CD14-positive monocyte (primary cell): ENCODE results near the gene CREB5. TPM values are rescaled to one million over a fixed set of nuclear protein-coding genes. Genes with fewer than 3 reads are reported as not detected.
A peak's percentile ranks its signal among the peaks of the same experiment; 100 is the strongest.
"Not testable (repeated sequence)": the region's sequence is repeated elsewhere in the genome, so short reads cannot be mapped to it uniquely, and the experiment has no call there.

Experiments used
- DNase-seq, 3 donors: peaks; one replicate each; pipeline ENCODE4 v3.0.0-alpha.2; 2011 to 2022
- H2AFZ ChIP-seq: 2 replicates; pipeline ENCODE4 v1.6.0; 2012; ENCODE audit warnings: mild to moderate bottlenecking, low read depth, low read length, inconsistent platforms; ENCODE audit not compliant: insufficient read depth, poor library complexity, severe bottlenecking
- H3K27ac ChIP-seq, 2 donors: 1 replicate in 1 of 2; 2 replicates in 1 of 2; pipeline ENCODE4 v1.5.1; 2012 to 2013; ENCODE audit warnings: low read length in 2 of 2, control low read depth in 1 of 2, inconsistent platforms in 1 of 2, low read depth in 1 of 2, mild to moderate bottlenecking in 1 of 2
- H3K27me3 ChIP-seq, 2 donors: one replicate each; pipeline versions ENCODE4 v1.6.0 to v1.6.1; 2011 to 2013; ENCODE audit warnings: low read length in 2 of 2; ENCODE audit not compliant: control insufficient read depth in 2 of 2, insufficient read depth in 2 of 2
- H3K36me3 ChIP-seq, 2 donors: replicated peaks in 1 of 2; 1 replicate in 1 of 2; 2 replicates in 1 of 2; pipeline versions ENCODE4 v1.5.1 to v1.6.1; 2012 to 2013; ENCODE audit warnings: low read length in 2 of 2, control low read depth in 1 of 2, inconsistent platforms in 1 of 2, mild to moderate bottlenecking in 1 of 2; ENCODE audit not compliant: insufficient read depth in 2 of 2, control insufficient read depth in 1 of 2
- H3K4me1 ChIP-seq, 2 donors: 1 replicate in 1 of 2; 2 replicates in 1 of 2; pipeline versions ENCODE4 v1.5.1 to v1.6.1; 2012 to 2013; ENCODE audit warnings: low read length in 2 of 2, control low read depth in 1 of 2, inconsistent platforms in 1 of 2, mild to moderate bottlenecking in 1 of 2, moderate library complexity in 1 of 2; ENCODE audit not compliant: insufficient read depth in 2 of 2, control insufficient read depth in 1 of 2
- H3K4me2 ChIP-seq: replicated peaks from 2 replicates; pipeline ENCODE3; 2012; ENCODE audit warnings: low read length, moderate library complexity, mild to moderate bottlenecking; ENCODE audit not compliant: poor library complexity, severe bottlenecking; ENCODE audit errors: extremely low read depth
- H3K4me3 ChIP-seq, 3 experiments: fragments of 200-600 bp in 1 of 3; sonication (generic) in 1 of 3; replicated peaks in 1 of 3; 1 replicate in 2 of 3; 2 replicates in 1 of 3; pipeline ENCODE4 v1.5.1; 2011 to 2013; ENCODE audit warnings: low read length in 3 of 3, mild to moderate bottlenecking in 3 of 3, control low read depth in 2 of 3, low read depth in 2 of 3, inconsistent platforms in 1 of 3, moderate library complexity in 1 of 3
- H3K79me2 ChIP-seq: 2 replicates; pipeline ENCODE4 v1.6.0; 2012; ENCODE audit warnings: mild to moderate bottlenecking, control low read depth, inconsistent platforms, low read length, moderate library complexity; ENCODE audit not compliant: insufficient read depth
- H3K9ac ChIP-seq: 2 replicates; pipeline ENCODE4 v1.6.0; 2017; ENCODE audit warnings: low read length, mild to moderate bottlenecking; ENCODE audit not compliant: insufficient read depth, poor library complexity, severe bottlenecking
- H3K9me3 ChIP-seq, 2 donors: replicated peaks in 1 of 2; 1 replicate in 1 of 2; 2 replicates in 1 of 2; pipeline versions ENCODE4 v1.5.1 to v1.6.1; 2012 to 2013; ENCODE audit warnings: low read length in 2 of 2, control low read depth in 1 of 2; ENCODE audit not compliant: control insufficient read depth in 1 of 2, insufficient read depth in 1 of 2
- H4K20me1 ChIP-seq: 2 replicates; pipeline ENCODE4 v1.6.0; 2012; ENCODE audit warnings: mild to moderate bottlenecking, low read length, control low read depth, moderate library complexity; ENCODE audit not compliant: insufficient read depth
- H3K27ac Mint-ChIP-seq, 7 donors: one replicate each; pipeline ENCODE4 v1.8.0; 2020; ENCODE audit warnings: mild to moderate bottlenecking in 7 of 7, mixed read lengths in 7 of 7, moderate library complexity in 6 of 7, inconsistent platforms in 2 of 7
- H3K27me3 Mint-ChIP-seq, 3 donors: one replicate each; pipeline ENCODE4 v1.8.0; 2021 to 2022; ENCODE audit warnings: low read depth in 3 of 3, mild to moderate bottlenecking in 3 of 3, mixed read lengths in 3 of 3, moderate library complexity in 3 of 3, inconsistent platforms in 1 of 3
- H3K36me3 Mint-ChIP-seq, 2 donors: one replicate each; pipeline ENCODE4 v1.8.0; 2020; ENCODE audit warnings: mixed read lengths in 2 of 2, inconsistent platforms in 1 of 2, mild to moderate bottlenecking in 1 of 2
- H3K4me1 Mint-ChIP-seq: one replicate; pipeline ENCODE4 v1.8.0; 2020; ENCODE audit warnings: mild to moderate bottlenecking, mixed read lengths
- H3K4me3 Mint-ChIP-seq, 2 donors: one replicate each; pipeline ENCODE4 v1.8.0; 2020; ENCODE audit warnings: mild to moderate bottlenecking in 2 of 2, mixed read lengths in 2 of 2, moderate library complexity in 1 of 2
- H3K9me3 Mint-ChIP-seq, 7 donors: one replicate each; pipeline ENCODE4 v1.8.0; 2020 to 2022; ENCODE audit warnings: mixed read lengths in 7 of 7, mild to moderate bottlenecking in 6 of 7, moderate library complexity in 6 of 7, inconsistent platforms in 2 of 7
- WGBS: methylation state at CpG from one replicate; pipeline ENCODE4 v1.1.5; 2013; ENCODE audit warnings: missing lambda C conversion rate; ENCODE audit not compliant: insufficient coverage; 5-methylcytosine and 5-hydroxymethylcytosine counted together
- intact Hi-C, 2 donors: fragments of 100-400 bp; cut with micrococcal nuclease; formaldehyde crosslinking; loops; one replicate each; pipeline versions ENCODE4 v1.15.0 to v1.15.1; 2023
- polyA plus RNA-seq, 3 donors: library from polyadenylated mRNA; depleted of rRNA in 1 of 3; unstranded in 2 of 3; stranded (reverse) in 1 of 3; fragments of 300-500 nt in 2 of 3; fragments of >200 nt in 1 of 3; fragmentation: Illumina TruSeq in 2 of 3; gene quantifications; 1 replicate in 2 of 3; 2 replicates in 1 of 3; pipeline ENCODE4 v1.2.3, GENCODE V29; 2012 to 2021
- TF ChIP-seq, protein P1 (sequence below): fragments of 200-600 bp; IDR thresholded peaks from one replicate; pipeline ENCODE4 v1.8.0; 2022; ENCODE audit warnings: antibody characterized with exemption, mild to moderate bottlenecking

The CREB5 gene
- polyA plus RNA-seq, 3 donors: 25.1 to 72.3 (median 44.2) TPM

DNA sequence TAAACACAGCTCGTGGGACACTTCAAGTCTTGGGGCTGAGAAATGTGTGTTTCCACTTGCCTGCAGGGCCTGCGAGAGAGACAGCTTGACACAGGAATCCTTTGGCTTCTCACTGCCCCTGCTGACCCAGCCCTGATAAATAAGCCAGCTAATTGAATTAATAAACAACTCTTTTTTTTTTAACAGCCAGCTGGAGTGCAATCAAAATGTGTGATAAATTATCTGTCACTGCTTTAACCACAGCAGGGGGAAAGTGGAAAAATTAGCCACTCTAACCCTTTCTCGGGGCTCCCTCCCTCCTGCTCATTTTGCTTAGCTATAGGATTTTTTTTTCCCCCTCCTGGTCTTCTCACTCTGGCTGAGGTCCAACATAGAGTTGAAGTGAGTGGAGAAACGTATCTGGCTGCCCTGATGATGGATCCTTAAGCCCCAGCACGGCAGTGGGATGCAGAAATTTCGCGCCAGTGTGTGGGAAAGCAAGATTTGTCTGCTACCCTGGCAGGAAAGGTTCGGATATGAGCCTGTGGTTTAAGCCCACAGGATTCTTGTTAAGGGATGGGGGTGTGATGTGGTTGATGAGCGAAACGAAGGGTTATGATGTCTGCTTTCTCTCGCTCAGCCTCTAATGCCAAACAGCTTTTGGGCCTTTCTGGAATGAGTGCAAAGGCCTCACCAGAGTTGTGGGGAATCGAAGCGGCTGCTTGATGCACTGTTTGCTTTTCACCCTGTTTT lies 372.0 kb downstream of the CREB5 start:
- whole genome bisulfite sequencing: 55% methylated on average over 9 of the region's 13 CpGs
- Mint-ChIP-seq H3K27ac (peak overlapping the region in 1 of 7 donors; percentile 71), H3K36me3 (peaks cover 34 to 51% of the 10 kb centered on the region in 2 donors), H3K9me3 (no peaks in the 10 kb centered on the region), H3K4me1 (peaks cover 70% of the 10 kb centered on the region), H3K27me3 (peaks cover 0 to 1% (median 0%) of the 10 kb centered on the region in 3 donors), H3K4me3 (no peak overlapping the region)
- no peak overlapping the region for H3K27ac ChIP-seq
- H2AFZ ChIP-seq: no peak overlapping the region
- DNase-seq: no peak
- peaks cover 42 to 60% of the 10 kb centered on the region in 2 donors for H3K4me1 ChIP-seq
- H3K4me2 ChIP-seq: no peak overlapping the region
- H3K4me3 ChIP-seq: no peak overlapping the region
- no peaks in the 10 kb centered on the region for H3K27me3 ChIP-seq
- TF ChIP-seq, protein P1, sequence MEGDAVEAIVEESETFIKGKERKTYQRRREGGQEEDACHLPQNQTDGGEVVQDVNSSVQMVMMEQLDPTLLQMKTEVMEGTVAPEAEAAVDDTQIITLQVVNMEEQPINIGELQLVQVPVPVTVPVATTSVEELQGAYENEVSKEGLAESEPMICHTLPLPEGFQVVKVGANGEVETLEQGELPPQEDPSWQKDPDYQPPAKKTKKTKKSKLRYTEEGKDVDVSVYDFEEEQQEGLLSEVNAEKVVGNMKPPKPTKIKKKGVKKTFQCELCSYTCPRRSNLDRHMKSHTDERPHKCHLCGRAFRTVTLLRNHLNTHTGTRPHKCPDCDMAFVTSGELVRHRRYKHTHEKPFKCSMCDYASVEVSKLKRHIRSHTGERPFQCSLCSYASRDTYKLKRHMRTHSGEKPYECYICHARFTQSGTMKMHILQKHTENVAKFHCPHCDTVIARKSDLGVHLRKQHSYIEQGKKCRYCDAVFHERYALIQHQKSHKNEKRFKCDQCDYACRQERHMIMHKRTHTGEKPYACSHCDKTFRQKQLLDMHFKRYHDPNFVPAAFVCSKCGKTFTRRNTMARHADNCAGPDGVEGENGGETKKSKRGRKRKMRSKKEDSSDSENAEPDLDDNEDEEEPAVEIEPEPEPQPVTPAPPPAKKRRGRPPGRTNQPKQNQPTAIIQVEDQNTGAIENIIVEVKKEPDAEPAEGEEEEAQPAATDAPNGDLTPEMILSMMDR: no peak
- intact Hi-C loops: no loop called here
- peaks cover 0 to 8% of the 10 kb centered on the region in 2 donors for H3K36me3 ChIP-seq
- H3K9me3 ChIP-seq: no peaks in the 10 kb centered on the region
- H3K79me2 ChIP-seq: no peaks in the 10 kb centered on the region
- H4K20me1 ChIP-seq: peaks cover 88% of the 10 kb centered on the region
- no peak overlapping the region for H3K9ac ChIP-seq

DNA sequence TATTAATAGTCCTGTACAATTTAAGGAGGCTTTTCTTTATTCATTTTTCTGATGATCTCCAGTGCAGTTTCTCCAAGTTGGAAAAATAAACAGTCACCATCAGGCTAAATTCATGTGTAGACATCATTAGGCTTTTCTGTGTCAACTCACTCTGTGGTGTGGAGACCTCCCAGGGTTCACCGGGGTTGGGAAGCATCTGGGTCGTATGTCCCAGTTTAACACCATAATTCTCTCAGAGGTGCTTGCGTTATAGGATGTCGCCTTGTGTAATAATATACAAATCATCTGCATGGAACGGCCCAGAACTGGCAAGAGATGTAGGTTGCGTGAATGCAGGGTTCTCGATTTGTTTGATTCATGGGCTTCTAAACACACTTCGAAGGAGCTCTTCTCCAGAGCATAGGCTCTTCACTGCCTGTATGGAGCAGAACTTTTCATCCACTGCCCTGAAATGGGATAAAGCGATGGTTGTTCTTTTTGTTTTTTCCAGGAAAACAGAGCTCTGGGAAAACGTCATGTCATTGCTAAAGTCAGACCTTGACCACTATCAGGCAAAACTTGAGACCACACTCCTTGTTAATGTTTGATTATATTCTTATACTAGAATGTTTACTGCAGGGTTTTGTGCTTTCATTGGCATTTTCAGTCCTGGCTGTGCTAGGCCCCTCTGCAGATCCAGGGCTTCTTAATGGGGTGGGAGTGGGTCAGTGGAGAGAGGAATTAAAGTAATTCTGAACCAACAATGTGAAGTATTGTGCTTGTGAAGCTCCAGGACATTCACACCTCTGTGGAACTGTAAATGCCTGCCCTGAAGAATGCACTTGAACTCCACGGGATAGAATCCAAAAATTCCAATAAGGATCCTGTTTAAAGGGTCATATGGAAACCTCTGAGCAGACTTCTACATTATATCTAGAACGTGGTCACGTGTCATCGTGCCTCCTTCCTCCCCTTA lies 373.0 kb downstream of the CREB5 start:
- H3K36me3 Mint-ChIP-seq: peaks cover 33 to 55% of the 10 kb centered on the region in 2 donors
- 85% methylated on average over 7 of the region's 14 CpGs for WGBS
- no peak overlapping the region for H3K4me3 Mint-ChIP-seq
- TF ChIP-seq, protein P1: no peak
- Histone ChIP-seq H3K27me3 (no peaks in the 10 kb centered on the region), H3K79me2 (no peaks in the 10 kb centered on the region), H3K27ac (no peak overlapping the region), H2AFZ (no peak overlapping the region), H4K20me1 (peaks cover 92% of the 10 kb centered on the region), H3K9ac (no peak overlapping the region), H3K9me3 (no peaks in the 10 kb centered on the region), H3K36me3 (peaks cover 0 to 8% of the 10 kb centered on the region in 2 donors), H3K4me3 (no peak overlapping the region), H3K4me1 (peaks cover 32 to 52% of the 10 kb centered on the region in 2 donors), H3K4me2 (no peak overlapping the region)
- intact Hi-C loops: no loop called here
- H3K27ac Mint-ChIP-seq: no peak overlapping the region
- no peaks in the 10 kb centered on the region for H3K9me3 Mint-ChIP-seq
- no peak for DNase-seq
- H3K4me1 Mint-ChIP-seq: peaks cover 60% of the 10 kb centered on the region
- peaks cover 0 to 1% (median 0%) of the 10 kb centered on the region in 3 donors for H3K27me3 Mint-ChIP-seq

DNA sequence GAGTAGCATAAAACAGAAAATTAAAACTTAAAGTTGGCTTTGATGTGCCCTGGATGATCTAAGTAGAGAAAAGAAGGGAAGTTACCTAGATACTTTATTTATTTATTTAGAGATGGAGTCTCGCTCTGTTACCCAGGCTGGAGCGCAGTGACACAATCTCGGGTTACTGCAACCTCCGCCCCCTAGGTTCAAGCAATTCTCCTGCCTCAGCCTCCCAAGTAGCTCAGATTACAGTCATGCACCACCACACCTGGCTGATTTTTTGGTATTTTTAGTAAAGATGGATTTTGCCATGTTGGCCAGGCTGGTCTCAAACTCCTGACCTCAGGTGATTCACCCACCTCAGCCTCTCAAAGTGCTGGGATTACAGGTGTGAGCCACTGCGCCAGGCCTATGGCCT lies 373.8 kb downstream of the CREB5 start:
- H4K20me1 ChIP-seq: peaks cover 97% of the 10 kb centered on the region
- H3K27me3 Mint-ChIP-seq, intact Hi-C loops, H3K9me3 ChIP-seq, H3K27ac Mint-ChIP-seq, H3K4me3 ChIP-seq, H3K27ac ChIP-seq, H3K4me2 ChIP-seq, H3K36me3 ChIP-seq, H3K9ac ChIP-seq, H3K9me3 Mint-ChIP-seq, H2AFZ ChIP-seq, H3K27me3 ChIP-seq, DNase-seq, H3K4me3 Mint-ChIP-seq, H3K79me2 ChIP-seq: not testable (repeated sequence)
- H3K4me1 ChIP-seq: peaks cover 26 to 44% of the 10 kb centered on the region in 2 donors
- H3K36me3 Mint-ChIP-seq: peaks cover 36 to 57% of the 10 kb centered on the region in 2 donors
- WGBS: no CpG with 5 or more reads among the region's 5 CpGs
- peaks cover 52% of the 10 kb centered on the region for H3K4me1 Mint-ChIP-seq
